Measurements from ENCODE around the gene SEMA5A. TPM values are rescaled to one million over a fixed set of nuclear protein-coding genes. Genes with fewer than 3 reads are reported as not detected.

SEMA5A gene
- total RNA-seq, 4 donors from 2014 or later: 2.3 to 4.7 (median 3.7) TPM

- WGBS, 2 donors (ENCODE audit: low coverage in 1 of 2): 53 to 78% methylated on average over 2 to 7 of the region's 7 CpGs
- Histone ChIP-seq H3K9me3 (no peaks in the 10 kb centered on the region), H3K4me3 (no peak overlapping the region), H3K27ac (no peak overlapping the region), H3K27me3 (no peaks in the 10 kb centered on the region), H3K36me3 (no peaks in the 10 kb centered on the region), H3K4me1 (no peaks in the 10 kb centered on the region)
- ATAC-seq: no peak
- no peak for TF ChIP-seq EP300 (IDR thresholded peaks at IDR 0.05)
- no peak for TF ChIP-seq POLR2A (IDR thresholded peaks at IDR 0.05)
- TF ChIP-seq POLR2AphosphoS5 (IDR thresholded peaks at IDR 0.05): no peak
- no peak for TF ChIP-seq CTCF (IDR thresholded peaks at IDR 0.05)
Observed at GRCh38 chr5:9166202-9167112, 379.4 kb downstream of the SEMA5A start.

- no peak for TF ChIP-seq CTCF (IDR thresholded peaks at IDR 0.05)
- no peak for TF ChIP-seq POLR2AphosphoS5 (IDR thresholded peaks at IDR 0.05)
- no peak for TF ChIP-seq EP300 (IDR thresholded peaks at IDR 0.05)
- TF ChIP-seq POLR2A (IDR thresholded peaks at IDR 0.05): no peak
Observed at GRCh38 chr5:9165546-9165945, 380.3 kb downstream of the SEMA5A start.

GRCh38 chr5:9160747-9161146 lies 385.1 kb downstream of the SEMA5A start:
- H3K4me1 ChIP-seq: no peaks in the 10 kb centered on the region
- ATAC-seq: no peak
- H3K4me3 ChIP-seq: no peak overlapping the region
- no peaks in the 10 kb centered on the region for H3K36me3 ChIP-seq
- 70 to 89% methylated on average over 1 of the region's 1 CpG for WGBS, 2 donors (ENCODE audit: low coverage in 1 of 2)
- no peaks in the 10 kb centered on the region for H3K27me3 ChIP-seq
- no peak for TF ChIP-seq POLR2A (IDR thresholded peaks at IDR 0.05)
- no peak for TF ChIP-seq POLR2AphosphoS5 (IDR thresholded peaks at IDR 0.05)
- TF ChIP-seq EP300 (IDR thresholded peaks at IDR 0.05): no peak
- H3K27ac ChIP-seq: no peak overlapping the region
- H3K9me3 ChIP-seq: no peaks in the 10 kb centered on the region

More at GRCh38 chr5:9165546-9165945, 380.3 kb downstream of the SEMA5A start:
- H3K36me3 ChIP-seq: no peaks in the 10 kb centered on the region
- H3K9me3 ChIP-seq: no peaks in the 10 kb centered on the region
- no peaks in the 10 kb centered on the region for H3K4me1 ChIP-seq
- no peaks in the 10 kb centered on the region for H3K27me3 ChIP-seq
- H3K4me3 ChIP-seq: no peak overlapping the region
- 84 to 86% methylated on average over 4 to 6 of the region's 6 CpGs for WGBS, 2 donors (ENCODE audit: low coverage in 1 of 2)
- ATAC-seq: no peak
- no peak overlapping the region for H3K27ac ChIP-seq

- TF ChIP-seq POLR2A (IDR thresholded peaks at IDR 0.05): no peak
- TF ChIP-seq EP300 (IDR thresholded peaks at IDR 0.05): no peak
- TF ChIP-seq CTCF (IDR thresholded peaks at IDR 0.05): no peak
- TF ChIP-seq POLR2AphosphoS5 (IDR thresholded peaks at IDR 0.05): no peak
- Histone ChIP-seq H3K9me3 (no peaks in the 10 kb centered on the region), H3K27ac (no peak overlapping the region), H3K36me3 (no peaks in the 10 kb centered on the region), H3K4me1 (no peaks in the 10 kb centered on the region), H3K27me3 (no peaks in the 10 kb centered on the region), H3K4me3 (no peak overlapping the region)
- WGBS, 2 donors (ENCODE audit: low coverage in 1 of 2): 96 to 100% methylated on average over 1 to 2 of the region's 2 CpGs
- no peak for ATAC-seq
Observed at GRCh38 chr5:9157811-9158210, 388.1 kb downstream of the SEMA5A start.

- WGBS, 2 donors (ENCODE audit: low coverage in 1 of 2): 47 to 78% methylated on average over 3 of the region's 5 CpGs
- no peak overlapping the region for H3K27ac ChIP-seq
- H3K9me3 ChIP-seq: no peaks in the 10 kb centered on the region
- no peaks in the 10 kb centered on the region for H3K4me1 ChIP-seq
- no peak for ATAC-seq
- no peak overlapping the region for H3K4me3 ChIP-seq
- no peaks in the 10 kb centered on the region for H3K36me3 ChIP-seq
- no peaks in the 10 kb centered on the region for H3K27me3 ChIP-seq
- TF ChIP-seq POLR2A (IDR thresholded peaks at IDR 0.05) (no peak), POLR2AphosphoS5 (IDR thresholded peaks at IDR 0.05) (no peak), CTCF (IDR thresholded peaks at IDR 0.05) (no peak), EP300 (IDR thresholded peaks at IDR 0.05) (no peak)
Observed at GRCh38 chr5:9157020-9157419, 388.9 kb downstream of the SEMA5A start.

Data from gastroesophageal sphincter (tissue), 4 donors.